GM18507 (cell line): ENCODE measurements around the gene MAPK6.

Source experiments
- DNase-seq: peaks from one replicate; pipeline ENCODE4 v3.0.0; 2011; ENCODE audit warnings: low read depth; ENCODE audit not compliant: insufficient read length; ENCODE audit errors: extremely low spot score
- FAIRE-seq: peaks from 2 replicates; lab custom pipeline; 2011; peaks lifted over from hg19 to GRCh38; lab: Jason Lieb, UNC

The MAPK6 gene

DNA sequence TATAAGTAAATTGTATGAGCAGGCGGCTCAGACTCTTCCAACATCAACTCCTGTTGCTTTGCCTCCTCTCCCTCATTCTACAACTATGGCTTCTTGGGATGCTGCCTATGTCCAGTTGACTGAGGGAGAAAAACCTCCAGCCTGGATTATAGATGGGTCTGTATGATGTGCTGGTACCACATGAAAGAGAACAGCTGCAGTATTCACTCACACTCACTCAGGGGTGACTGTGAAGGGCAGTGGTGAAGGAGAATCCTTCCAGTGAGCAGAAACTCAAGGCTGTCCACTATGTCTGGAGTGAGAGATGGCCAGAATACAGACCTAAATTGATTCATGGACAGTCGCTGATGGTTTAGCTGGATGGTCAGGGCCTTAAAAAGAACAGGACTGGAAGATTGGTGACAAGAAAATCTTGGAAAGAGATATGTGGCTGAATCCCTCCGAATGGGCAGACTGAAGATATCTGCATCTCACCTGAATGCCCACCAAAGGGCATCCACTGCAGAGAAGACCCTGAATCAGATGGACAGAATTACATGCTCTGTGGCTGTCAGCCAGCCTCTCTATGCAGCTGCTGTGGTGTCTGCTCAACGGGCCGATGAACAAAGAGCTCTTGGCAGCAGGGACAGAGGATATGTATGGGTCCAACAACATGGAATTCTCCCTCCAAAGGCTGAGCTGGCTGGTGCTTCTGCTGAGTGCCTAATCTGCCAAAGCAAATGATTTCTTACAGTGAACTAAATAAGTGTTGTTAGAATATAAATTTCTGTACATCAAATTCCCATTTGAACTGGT, 95.4 kb downstream of the MAPK6 start:
- FAIRE-seq (no peak), DNase-seq (no peak)

DNA sequence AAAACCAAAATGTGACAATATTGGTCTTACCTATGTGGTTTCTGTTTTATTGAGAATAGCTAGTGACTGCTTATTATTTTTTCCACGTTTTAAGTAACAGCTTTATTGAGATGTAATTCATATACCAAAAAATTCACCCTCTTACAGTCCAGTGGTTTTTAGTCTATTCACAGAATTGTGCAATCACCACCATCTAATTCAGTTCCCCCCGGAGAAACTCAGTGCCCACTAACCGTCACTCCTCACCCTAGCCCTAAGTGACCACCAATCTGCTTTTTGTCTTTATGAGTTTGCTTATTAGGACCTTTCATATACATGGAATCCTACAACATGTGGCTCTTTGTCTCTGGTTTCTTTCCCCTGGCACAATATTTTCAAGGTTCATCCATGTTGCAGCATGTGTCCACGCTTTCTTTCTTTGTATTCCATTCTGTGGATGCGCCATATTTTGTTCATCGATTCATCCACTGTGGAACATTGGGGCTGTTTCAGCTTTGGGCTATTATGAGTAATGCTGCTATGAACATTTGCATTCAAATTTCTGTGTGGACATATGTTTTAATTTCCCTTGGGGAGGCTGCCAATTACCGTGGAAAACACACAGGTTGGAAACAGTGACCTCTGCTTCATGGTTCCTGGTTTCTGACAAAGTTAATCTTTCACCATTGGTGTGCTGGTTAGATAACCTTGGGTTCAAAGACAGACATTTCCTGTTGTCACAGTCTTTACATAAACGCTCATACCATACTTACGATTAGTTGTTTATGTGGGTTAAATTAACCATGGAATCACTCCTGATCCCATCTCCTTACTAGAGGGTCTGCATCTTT, 96.8 kb downstream of the MAPK6 start:
- DNase-seq (no peak), FAIRE-seq (peak; percentile 90)
